ENCODE measurements around the gene MYMK.

MYMK gene

DNA sequence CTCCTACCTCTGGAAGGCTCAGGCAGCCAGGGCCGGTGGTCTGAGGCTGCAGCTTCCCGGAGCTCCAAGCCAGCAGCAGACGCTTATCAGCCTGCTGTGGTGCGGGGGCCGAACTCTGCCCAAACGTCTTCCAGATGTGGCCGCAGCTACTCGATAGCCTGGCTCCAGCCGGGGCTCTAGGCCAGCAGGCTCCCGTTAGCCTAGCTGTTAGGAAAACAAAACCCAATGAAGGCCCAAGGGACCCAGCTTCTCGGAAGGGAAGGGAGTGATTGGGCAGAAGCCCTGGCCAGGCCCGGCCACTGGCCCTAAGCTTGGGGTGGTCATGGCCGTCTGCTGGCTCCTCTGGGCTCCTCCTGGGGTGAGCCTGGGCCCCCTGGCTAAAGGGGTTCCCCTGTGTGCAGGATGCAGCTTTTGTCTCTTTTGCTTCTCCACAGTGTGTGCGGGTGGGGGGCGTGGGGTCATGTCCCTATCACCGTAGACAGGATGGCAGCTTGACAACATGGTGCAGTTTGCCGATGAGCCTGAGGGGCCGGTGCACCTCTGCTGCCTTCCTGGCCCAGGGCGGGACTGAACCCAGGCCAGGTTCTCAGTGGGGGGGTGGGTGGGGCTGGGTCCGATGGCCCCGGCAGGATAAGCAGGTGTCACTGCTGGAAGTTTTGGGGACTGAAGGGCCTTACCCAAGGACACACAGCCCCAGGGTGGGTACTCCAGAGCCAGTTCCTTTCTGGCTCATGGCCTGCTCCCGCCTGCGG lies 18.7 kb downstream of the MYMK start:
- peaks cover 21% of the 10 kb centered on the region; the same call in 1 of the 2 replicates for H3K27me3 ChIP-seq (ENCODE audit: low read depth, low read length)
- no peaks in the 10 kb centered on the region for H3K79me2 ChIP-seq (ENCODE audit: low read length)
- peaks cover 8% of the 10 kb centered on the region for H3K9me3 ChIP-seq (ENCODE audit: insufficient read depth, low read length)
- no peak overlapping the region for H3K4me3 ChIP-seq (ENCODE audit: low read length)
- TF ChIP-seq EZH2phosphoT487 (IDR thresholded peaks at IDR 0.05; ENCODE audit: low read depth): no peak
- TF ChIP-seq, protein P1, sequence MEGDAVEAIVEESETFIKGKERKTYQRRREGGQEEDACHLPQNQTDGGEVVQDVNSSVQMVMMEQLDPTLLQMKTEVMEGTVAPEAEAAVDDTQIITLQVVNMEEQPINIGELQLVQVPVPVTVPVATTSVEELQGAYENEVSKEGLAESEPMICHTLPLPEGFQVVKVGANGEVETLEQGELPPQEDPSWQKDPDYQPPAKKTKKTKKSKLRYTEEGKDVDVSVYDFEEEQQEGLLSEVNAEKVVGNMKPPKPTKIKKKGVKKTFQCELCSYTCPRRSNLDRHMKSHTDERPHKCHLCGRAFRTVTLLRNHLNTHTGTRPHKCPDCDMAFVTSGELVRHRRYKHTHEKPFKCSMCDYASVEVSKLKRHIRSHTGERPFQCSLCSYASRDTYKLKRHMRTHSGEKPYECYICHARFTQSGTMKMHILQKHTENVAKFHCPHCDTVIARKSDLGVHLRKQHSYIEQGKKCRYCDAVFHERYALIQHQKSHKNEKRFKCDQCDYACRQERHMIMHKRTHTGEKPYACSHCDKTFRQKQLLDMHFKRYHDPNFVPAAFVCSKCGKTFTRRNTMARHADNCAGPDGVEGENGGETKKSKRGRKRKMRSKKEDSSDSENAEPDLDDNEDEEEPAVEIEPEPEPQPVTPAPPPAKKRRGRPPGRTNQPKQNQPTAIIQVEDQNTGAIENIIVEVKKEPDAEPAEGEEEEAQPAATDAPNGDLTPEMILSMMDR (IDR thresholded peaks at IDR 0.05; ENCODE audit: low read depth, low read length): no peak
- H3K4me1 ChIP-seq (ENCODE audit: low read length): no peaks in the 10 kb centered on the region
- H3K9ac ChIP-seq (ENCODE audit: low read length): no peak overlapping the region
- no peak overlapping the region for H3K27ac ChIP-seq (ENCODE audit: low read length)
- no peak overlapping the region for H2AFZ ChIP-seq (ENCODE audit: low read depth, low read length)
- H4K20me1 ChIP-seq (ENCODE audit: insufficient read depth, low read length): no peaks in the 10 kb centered on the region
- H3K4me2 ChIP-seq (ENCODE audit: low read length): no peak overlapping the region
- H3K36me3 ChIP-seq (replicated peaks; ENCODE audit: low read depth, low read length): no peaks in the 10 kb centered on the region

DNA sequence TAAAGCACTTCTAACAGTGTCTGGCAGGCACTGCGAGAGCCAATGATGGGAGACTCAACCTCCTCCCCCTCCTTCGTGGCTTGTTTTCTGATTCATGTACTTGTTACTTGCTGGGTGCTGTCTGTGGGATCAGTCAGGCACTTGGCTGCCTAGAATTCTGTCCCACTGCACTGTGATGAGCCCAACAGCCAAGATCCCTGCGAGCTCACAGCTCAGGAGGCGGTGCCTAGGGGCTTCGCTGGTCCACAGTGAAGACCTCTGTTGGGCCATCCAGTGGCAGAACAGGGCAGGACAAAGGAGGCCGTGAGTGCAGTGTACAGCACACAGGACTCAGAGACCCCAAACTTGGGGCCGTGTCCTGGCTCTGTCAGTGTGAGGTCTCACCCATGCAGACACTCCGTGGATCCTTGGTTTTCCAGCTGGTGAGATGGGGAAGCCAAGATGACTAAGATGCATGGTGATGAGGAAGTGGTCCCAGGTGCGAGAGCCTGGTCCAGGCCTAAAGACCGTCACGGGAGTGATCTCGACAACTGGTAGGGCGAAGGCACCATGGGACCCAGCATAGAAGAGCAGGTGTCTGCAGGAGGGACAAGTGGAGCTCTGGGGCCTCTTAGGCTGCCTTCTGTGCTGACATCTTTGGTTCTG lies 19.5 kb downstream of the MYMK start:
- H2AFZ ChIP-seq (ENCODE audit: low read depth, low read length): no peak overlapping the region
- H3K36me3 ChIP-seq (replicated peaks; ENCODE audit: low read depth, low read length): no peaks in the 10 kb centered on the region
- H3K27ac ChIP-seq (ENCODE audit: low read length): no peak overlapping the region
- H4K20me1 ChIP-seq (ENCODE audit: insufficient read depth, low read length): no peaks in the 10 kb centered on the region
- H3K4me3 ChIP-seq (ENCODE audit: low read length): no peak overlapping the region
- no peak for TF ChIP-seq EZH2phosphoT487 (IDR thresholded peaks at IDR 0.05; ENCODE audit: low read depth)
- TF ChIP-seq, protein P1 (IDR thresholded peaks at IDR 0.05; ENCODE audit: low read depth, low read length): no peak
- no peak overlapping the region for H3K4me2 ChIP-seq (ENCODE audit: low read length)
- H3K4me1 ChIP-seq (ENCODE audit: low read length): no peaks in the 10 kb centered on the region
- H3K9ac ChIP-seq (ENCODE audit: low read length): no peak overlapping the region
- H3K9me3 ChIP-seq (ENCODE audit: insufficient read depth, low read length): peaks cover 8% of the 10 kb centered on the region
- H3K79me2 ChIP-seq (ENCODE audit: low read length): no peaks in the 10 kb centered on the region
- peaks cover 23% of the 10 kb centered on the region; the same call in 1 of the 2 replicates for H3K27me3 ChIP-seq (ENCODE audit: low read depth, low read length)

DNA sequence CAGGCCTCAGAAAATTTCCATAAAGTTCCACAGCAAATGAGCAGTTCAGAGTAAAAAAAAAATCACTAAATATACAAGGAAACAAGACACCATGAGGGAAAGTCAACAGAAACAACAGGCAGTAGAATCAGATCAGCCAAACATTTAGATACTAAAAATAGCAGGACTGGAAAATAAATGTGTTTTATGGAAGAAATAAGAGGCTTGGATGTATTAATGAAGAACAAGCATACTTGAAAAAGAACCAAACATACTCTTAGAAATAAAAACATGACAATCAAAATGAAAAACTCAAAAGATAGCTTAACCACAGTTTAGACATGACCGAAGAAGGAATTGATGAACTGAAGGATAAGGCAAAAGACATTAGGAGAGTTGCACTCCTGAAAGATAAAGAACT lies 22.6 kb downstream of the MYMK start:
- Histone ChIP-seq H4K20me1 (ENCODE audit: insufficient read depth, low read length) (no peaks in the 10 kb centered on the region), H3K4me3 (ENCODE audit: low read length) (no peak overlapping the region), H3K9ac (ENCODE audit: low read length) (no peak overlapping the region), H2AFZ (ENCODE audit: low read depth, low read length) (no peak overlapping the region), H3K9me3 (ENCODE audit: insufficient read depth, low read length) (peaks cover 8% of the 10 kb centered on the region), H3K4me2 (ENCODE audit: low read length) (no peak overlapping the region), H3K27me3 (ENCODE audit: low read depth, low read length) (peaks cover 21% of the 10 kb centered on the region; the same call in 1 of the 2 replicates), H3K4me1 (ENCODE audit: low read length) (no peaks in the 10 kb centered on the region), H3K36me3 (replicated peaks; ENCODE audit: low read depth, low read length) (no peaks in the 10 kb centered on the region), H3K27ac (ENCODE audit: low read length) (no peak overlapping the region), H3K79me2 (ENCODE audit: low read length) (no peaks in the 10 kb centered on the region)
- TF ChIP-seq EZH2phosphoT487 (IDR thresholded peaks at IDR 0.05; ENCODE audit: low read depth): no peak
- TF ChIP-seq, protein P1 (IDR thresholded peaks at IDR 0.05; ENCODE audit: low read depth, low read length): no peak

DNA sequence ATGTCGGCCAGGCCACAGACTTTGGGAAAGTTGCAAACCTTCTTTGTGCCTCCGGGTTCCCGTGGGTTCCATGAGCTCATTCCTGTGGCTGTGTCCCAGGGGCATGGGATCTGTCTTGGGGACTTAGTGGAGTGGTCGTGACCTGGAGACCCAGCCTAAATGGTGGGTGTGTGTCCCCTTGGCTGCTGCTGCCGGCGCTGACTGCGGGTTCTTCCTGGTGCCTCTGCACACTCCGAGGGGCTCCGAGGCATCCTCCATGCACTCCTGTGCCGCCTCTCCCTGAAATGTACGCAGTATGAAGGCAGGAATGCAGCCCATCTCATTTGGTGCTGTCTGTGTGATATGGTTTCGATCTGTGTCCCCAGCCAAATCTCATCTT lies 24.9 kb downstream of the MYMK start:
- H3K79me2 ChIP-seq (ENCODE audit: low read length): no peaks in the 10 kb centered on the region
- peaks cover 8% of the 10 kb centered on the region for H3K9me3 ChIP-seq (ENCODE audit: insufficient read depth, low read length)
- no peaks in the 10 kb centered on the region for H4K20me1 ChIP-seq (ENCODE audit: insufficient read depth, low read length)
- H2AFZ ChIP-seq (ENCODE audit: low read depth, low read length): no peak overlapping the region
- H3K4me3 ChIP-seq (ENCODE audit: low read length): no peak overlapping the region
- H3K36me3 ChIP-seq (replicated peaks; ENCODE audit: low read depth, low read length): no peaks in the 10 kb centered on the region
- H3K4me1 ChIP-seq (ENCODE audit: low read length): no peaks in the 10 kb centered on the region
- H3K9ac ChIP-seq (ENCODE audit: low read length): no peak overlapping the region
- no peak overlapping the region for H3K4me2 ChIP-seq (ENCODE audit: low read length)
- H3K27ac ChIP-seq (ENCODE audit: low read length): no peak overlapping the region
- TF ChIP-seq, protein P1 (IDR thresholded peaks at IDR 0.05; ENCODE audit: low read depth, low read length): no peak
- no peak for TF ChIP-seq EZH2phosphoT487 (IDR thresholded peaks at IDR 0.05; ENCODE audit: low read depth)
- H3K27me3 ChIP-seq (ENCODE audit: low read depth, low read length): peaks cover 21% of the 10 kb centered on the region; the same call in 1 of the 2 replicates
